HG03439 (cell line): Measurements from ENCODE around the gene UBE2U.
"Not testable (repeated sequence)": the region's sequence is repeated elsewhere in the genome, so short reads cannot be mapped to it uniquely, and the experiment has no call there.

Source experiments
- ATAC-seq: cut with Tn5 transposase; IDR thresholded peaks from one replicate; pipeline ENCODE4 v1.9.1; 2021; ENCODE audit warnings: mild to moderate bottlenecking, moderate library complexity; ENCODE audit not compliant: unreplicated experiment

The UBE2U gene

DNA sequence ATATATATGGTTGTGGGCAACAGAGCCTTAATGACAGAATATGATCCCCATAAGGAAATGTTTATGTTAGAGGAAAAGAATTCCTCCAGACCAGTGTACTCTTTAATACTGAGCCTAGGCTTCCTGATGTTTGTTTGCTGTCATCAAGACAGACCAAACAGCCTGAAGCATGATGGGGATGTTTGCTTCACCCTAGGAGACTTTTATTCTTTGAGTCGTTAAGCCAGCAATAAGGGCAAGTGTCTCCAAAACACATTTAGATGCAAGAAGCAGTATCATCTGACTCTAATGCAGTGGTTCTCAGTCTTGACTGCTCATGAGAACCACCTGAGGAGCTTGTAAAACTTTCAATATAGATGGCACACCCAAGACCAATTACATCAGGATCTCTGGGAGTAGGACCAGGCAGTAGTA, 33.1 kb downstream of the UBE2U start:
- ATAC-seq, result no peak

DNA sequence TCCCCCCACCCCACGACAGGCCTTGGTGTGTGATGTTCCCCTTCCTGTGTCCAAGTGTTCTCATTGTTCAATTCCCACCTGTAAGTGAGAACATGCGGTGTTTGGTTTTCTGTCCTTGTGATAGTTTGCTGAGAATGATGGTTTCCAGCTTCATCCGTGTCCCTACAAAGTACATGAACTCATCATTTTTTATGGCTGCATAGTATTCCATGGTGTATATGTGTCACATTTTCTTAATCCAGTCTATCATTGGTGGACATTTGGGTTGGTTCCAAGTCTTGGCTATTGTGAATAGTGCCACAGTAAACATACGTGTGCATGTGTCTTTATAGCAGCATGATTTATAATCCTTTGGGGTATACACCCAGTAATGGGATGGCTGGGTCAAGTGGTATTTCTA, 36.1 kb downstream of the UBE2U start:
- ATAC-seq, result not testable (repeated sequence)

DNA sequence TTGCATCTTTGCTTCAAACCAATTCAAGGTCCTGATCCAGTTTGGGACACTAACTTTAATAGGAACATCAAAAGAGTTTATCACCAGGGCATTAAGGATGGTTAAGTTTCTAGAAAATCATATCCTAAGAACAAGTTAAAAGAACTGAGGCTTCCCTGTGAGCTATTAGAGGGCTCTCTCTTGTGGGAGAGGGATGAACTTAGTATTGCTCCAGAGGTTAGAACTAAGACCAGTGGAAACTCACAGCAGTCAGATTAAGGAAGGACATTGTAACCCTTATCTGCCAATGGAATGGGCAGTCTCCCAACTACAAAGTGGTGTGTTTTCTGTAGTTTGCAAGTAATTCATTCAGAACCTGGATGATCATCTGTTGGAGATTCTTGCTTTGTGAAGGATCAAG, 36.8 kb downstream of the UBE2U start:
- no peak for ATAC-seq

DNA sequence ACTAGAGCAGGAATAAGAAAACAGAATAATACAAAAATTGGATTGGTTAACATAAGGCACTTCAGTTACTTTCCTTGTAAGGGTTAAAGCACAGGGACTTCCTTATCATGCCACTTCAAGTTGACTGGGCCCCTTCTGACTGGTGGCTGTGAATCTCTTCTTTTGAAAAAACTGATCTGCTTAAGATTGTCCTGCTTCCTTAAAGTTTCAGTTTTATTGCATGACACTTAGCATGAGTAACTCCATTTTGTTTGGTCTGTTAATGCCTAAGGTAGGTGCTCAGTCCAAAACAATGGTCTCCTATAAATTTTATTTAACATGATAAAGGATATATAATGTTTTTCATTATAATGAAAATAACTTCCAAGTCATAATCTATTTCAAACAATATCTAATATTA, 37.6 kb downstream of the UBE2U start:
- ATAC-seq, result no peak

DNA sequence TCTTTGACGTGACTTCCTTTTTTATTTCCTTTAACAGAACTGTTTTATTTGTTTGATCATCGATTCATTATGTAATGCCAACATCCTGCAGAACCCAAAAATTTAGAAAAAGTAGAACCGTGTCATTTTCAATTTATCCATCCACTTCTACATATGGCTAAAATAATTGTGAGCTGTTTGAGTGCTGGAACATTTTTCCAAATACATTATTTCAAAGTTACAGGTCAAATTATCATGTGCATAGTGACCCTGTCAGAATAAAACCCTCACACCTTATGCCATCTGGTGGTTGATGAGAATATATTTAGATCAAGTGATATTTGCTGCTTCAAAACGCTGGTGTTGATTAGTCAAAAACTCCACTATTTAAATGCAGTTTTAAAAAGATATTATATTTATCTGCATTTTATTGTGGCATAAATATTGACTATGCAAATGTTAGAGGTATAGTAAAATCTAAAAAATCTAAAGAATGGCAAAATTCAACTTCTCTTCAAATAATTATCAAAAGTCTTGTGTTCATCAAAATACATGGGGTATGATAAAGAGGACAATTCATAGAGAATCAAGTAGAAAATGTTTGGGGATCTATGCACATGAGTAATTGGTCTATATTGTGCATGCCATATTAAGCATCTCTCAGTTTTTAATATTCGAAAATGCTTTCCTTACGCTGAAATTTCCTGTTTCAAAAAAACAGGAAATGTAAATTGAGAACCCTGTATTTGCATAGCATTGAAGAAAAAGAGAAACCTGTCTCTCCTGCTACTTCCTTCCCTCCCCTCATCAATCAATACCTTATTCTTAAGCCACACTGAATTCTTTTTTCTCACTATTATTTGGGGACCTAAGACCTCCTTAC, 39.7 kb downstream of the UBE2U start:
- ATAC-seq, result no peak

DNA sequence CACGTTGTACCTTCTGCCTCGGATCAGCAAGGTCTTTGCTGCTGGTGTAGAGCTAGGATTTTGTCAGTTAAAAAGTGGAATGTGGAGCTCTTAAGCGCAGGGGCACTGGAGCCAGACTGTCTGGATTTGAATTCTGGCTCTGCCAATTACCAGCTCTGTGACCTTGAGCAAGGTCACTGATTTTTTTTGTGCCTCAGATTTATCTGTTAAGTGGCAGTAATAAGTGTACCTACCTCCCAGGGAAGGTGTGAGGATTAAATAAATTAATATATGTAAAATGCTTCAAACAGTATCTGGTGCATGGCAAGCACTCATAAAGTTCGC, 40.3 kb downstream of the UBE2U start:
- ATAC-seq, result no peak

DNA sequence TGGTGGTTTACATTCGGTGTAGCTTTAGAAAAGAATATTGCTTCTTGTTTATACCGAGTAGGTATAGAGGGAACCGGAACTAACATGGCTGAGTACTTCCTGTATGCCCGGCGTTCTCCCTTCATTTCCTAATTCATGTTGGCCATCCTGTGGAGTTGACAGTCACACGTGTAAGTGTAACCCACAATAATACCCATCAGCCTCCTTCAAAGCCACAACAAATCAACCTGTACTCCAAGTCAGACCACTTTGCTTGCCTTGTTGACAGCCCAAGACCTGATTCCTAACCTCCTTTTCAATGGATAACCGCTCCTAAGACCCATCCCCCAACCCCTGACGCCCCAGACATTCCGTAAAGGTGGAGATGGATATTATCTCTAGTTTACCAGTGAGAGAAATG, 42.1 kb downstream of the UBE2U start:
- no peak for ATAC-seq

DNA sequence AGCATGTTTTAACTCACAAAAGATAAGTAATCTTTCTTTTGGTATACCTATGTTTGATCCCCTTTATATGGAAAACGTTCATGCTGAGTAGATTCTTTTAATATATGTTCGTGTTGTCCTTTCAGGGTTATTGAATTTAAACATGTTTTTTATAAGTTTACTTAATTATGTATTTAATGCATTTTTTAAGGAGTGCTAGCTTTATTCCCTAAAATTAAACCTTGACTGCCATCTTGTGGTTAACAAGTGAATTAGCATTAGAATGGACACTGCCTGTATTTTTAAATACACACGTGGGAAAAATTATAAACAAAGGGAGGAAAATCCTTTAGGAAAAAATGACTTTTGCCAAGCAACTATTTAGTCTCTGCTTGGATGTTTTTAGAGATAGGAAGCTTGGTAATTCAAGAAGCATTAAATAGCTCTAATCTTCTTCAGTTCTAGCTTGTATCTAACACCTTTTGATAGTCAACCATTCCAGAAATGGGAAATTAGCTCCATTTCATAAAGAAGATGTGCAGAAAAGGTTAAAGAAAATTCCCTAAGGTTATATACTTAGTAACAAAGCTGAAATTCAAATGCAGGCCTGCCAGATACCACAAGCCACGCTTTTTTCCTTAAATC, 43.0 kb downstream of the UBE2U start:
- ATAC-seq, result no peak

DNA sequence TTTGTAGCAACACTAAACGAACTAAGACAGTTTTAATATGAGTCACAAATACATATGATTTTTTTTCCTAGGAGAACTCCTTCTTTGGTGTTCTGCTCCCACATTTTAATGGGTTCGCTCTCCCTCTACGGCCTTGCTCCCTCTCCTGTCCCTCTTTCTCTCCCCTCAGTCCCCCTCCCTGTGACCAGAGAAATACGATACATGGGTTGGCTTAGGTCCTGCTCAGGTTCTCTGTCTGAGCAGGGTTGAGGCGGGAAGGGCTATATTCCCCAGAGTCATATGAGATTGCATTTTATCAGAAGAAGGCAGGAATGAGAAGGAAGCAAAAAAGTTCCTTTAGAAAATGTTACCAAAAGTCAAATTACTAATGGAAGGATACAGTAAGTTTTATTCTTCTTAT, 44.6 kb downstream of the UBE2U start:
- no peak for ATAC-seq

DNA sequence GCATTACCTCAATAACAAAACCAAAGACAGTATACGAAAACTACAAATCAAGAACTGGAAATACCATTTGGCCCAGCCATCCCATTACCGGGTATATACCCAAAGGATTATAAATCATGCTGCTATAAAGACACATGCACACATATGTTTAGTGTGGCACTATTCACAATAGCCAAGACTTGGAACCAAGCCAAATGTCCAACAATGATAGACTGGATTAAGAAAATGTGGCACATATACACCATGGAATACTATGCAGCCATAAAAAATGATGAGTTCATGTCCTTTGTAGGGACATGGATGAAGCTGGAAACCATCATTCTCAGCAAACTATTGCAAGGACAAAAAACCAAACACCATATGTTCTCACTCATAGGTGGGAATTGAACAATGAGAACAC, 47.0 kb downstream of the UBE2U start:
- not testable (repeated sequence) for ATAC-seq

DNA sequence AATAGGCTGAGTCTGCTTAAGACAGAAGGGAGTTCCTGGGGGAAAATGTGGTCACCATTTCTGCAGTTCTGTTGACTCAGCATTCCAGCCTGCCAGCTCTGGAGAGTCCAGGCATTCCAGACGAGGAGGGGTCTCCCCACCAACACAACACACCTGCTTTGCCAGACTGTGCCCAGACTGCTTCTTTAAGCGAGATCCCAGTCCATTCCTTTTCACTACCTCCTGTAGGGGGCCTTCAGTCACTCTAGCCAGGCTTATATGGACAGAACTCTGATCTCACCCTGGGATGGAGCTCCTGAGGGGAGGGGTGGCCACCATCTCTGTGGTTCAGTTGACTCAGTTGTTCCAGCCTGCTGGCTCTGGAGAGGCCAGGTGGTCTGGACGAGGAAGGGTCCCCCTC, 48.5 kb downstream of the UBE2U start:
- no peak for ATAC-seq

DNA sequence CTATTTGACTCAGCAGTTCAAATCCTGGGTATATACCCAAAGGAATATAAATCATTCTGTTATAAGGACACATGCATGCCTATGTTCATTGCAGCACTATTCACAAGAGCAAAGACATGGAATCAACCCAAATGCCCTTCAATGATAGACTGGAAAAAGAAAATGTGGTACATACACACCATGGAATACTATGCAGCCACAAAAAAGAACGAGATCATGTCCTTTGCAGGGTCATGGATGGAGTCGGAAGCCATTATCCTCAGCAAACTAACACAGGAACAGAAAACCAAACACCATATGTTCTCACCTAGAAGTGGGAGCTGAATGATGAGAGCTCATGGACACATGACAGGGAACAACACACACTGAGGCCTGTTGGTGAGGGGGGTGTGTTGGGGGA, 53.8 kb downstream of the UBE2U start:
- ATAC-seq, result not testable (repeated sequence)

DNA sequence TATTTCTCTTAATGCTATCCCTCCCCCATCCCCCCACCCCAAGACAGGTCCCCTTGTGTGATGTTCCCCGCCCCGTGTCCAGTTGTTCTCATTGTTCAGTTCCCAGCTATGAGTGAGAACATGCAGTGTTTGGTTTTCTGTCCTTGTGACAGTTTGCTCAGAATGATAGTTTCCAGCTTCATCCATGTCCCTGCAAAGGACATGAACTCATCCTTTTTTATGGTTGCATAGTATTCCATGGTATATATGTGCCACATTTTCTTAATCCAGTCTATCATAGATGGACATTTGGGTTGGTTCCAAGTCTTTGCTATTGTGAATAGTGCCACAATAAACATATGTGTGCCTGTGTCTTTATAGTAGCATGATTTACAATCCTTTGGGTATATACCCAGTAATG, 55.0 kb downstream of the UBE2U start:
- ATAC-seq, result not testable (repeated sequence)

DNA sequence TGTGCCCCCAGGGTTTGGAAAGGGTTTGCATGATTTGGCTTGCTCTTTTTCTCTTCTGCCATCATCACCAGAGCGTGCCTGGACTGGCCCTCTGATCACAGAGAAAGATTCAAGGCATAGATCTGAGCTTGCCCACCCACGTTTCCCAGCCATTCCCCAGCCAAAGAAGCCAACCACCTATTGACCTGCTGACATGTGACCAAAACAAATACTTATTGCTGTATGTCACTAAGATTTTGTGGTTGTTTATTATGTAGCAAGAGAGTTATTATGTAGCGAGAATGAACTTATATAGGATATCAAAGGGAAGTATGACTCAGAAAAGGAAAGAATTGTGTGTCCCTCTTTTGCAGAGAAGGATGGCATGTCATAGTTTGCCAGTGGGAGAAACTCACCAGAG, 59.9 kb downstream of the UBE2U start:
- ATAC-seq, result no peak

DNA sequence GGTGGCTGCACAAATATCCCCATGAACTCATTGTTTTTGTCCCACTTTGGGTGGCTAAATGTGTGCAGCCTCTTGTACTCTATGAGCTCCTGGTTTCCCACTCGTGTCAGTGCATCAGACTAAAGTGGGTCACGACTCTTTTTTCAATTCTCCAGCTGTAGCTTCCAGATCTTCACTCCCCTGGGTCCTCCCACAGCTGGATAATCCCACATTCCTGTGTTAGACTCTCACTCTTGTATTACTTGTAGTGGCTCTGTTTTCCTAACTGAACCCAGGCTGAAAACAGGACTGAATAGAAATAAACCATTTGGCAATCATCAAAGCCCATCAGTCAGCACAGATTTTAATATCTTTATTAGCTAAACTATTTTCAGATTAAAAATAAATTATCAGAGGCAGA, 60.4 kb downstream of the UBE2U start:
- no peak for ATAC-seq

DNA sequence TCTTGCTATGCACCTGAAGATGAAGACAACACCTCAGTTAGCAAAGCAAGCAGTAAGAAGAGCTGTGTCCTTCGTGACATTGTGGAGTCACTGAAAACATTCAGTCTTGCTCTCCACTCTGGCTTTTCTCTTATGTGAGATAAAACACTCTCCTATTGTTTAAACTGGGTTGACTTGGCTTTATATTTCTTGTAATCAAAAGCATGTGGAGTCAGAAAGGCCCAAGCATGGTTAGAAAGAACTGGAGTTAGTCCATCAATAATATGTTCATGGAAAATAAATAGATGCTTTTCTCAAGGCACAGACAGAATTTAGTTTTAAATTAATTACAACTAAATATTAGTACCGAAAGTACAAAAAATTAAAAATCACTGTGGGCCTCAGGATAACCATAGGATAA, 61.7 kb downstream of the UBE2U start:
- no peak for ATAC-seq

DNA sequence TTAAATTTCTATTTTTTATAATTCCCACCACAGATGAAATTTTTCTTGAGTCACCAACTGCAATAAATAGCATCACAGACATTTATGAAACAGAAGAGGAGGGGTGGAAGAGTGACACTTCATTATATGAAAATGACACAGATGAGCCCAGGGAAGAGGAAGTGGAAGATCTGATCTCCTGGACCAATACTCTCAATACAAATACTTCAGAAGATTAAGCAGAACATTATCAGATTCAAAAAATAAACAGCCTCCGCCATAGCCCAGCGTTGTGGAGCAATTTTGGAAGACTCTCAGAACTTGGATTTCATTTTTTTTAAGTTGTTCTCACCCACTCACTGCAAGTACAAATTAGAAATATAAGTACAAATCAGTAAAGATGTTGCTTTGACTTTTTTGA, 63.6 kb downstream of the UBE2U start:
- no peak for ATAC-seq

DNA sequence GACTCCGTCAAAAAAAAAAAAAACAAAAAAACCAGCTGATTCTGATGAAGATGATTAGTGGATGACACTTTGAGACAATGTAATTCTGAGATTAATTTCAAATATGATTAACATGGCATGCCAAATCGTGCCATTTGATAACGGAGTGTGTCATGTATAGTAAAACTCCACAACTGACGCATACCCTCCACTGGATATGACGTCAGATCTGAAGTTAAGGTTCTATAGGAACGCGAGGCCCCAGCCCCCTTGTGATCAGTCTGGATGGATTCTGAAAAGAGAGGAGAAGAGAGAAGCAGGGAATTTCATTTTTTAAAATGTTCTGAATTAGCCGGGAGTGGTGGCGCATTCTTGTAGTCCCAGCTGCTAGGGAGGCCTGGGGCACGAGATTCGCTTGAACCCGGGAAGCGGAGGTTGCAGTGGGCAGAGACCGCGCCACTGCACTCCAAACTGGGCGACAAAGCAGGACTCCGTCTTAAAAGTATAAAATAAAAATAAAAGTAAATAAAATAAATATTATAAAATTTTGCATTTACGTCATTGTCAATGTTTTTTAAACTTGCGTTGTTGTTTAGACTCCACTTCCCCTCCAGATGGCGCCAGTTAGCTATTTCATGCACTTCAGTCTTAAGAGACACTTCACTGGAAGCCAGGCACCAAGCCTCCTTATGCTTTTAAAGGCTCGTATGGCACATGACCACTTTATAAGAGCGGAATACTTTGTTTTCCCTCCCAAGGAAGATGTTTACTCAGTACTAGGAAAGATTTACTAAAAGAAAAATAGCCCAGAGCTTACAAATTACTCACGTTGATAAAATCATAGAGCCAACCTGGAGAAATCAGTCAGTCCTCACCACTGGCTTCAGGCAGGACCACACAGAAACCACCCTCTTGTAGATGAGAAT, 65.5 kb downstream of the UBE2U start:
- ATAC-seq, result no peak

DNA sequence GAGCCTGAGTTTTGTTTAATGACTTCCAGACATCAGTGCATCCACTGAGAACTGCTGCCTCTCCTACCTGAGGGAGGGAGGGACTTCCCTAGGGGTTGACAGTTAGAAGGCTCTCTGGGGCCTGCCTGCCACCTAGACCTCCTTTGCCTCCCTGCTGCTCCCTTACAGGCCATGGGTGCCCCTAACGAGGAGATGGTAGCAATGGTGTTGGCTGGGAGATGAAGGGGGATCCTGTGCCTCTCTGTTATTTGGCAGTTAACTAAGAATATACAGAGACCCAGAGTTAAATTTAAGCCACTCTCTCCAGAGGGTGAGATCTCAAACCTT, 66.1 kb downstream of the UBE2U start:
- ATAC-seq, result no peak

DNA sequence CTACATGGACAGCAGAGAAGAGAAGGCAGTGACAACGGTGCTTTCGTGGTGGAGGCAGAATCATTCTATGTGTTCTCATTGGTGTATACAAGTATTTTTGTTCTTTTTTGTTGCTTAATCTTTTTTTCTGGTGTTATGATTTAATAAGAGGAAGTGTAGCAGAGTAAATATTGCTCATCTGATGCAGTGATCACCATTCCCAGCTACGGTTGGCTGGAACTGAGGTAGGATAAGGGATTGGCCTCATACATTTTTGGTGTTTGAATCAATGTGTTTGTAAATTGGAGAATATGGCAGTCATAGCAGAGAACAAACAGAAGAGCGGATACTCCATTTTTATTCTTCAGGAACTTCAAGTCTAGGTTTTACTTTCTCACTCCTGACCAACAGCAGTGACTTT, 76.6 kb downstream of the UBE2U start:
- ATAC-seq, result no peak

DNA sequence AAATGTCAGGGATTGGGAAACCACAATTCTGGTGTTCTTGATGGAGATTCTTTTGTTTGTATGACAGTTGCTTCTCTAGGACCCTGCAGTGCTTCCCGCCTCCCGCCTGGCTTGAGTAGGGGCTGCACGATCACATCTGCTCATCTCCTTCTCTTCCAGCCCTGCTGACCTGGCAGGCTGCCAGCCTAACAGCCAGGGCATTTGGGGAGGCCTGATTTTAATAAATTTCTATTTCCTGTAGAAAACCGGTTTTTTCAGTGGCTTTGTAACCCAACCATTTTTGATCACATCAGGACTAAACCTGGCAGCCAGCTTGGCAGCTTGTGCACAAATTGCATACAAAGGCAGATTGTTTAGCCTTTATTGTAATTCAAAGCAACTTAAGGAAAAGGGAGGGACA, 78.9 kb downstream of the UBE2U start:
- no peak for ATAC-seq

DNA sequence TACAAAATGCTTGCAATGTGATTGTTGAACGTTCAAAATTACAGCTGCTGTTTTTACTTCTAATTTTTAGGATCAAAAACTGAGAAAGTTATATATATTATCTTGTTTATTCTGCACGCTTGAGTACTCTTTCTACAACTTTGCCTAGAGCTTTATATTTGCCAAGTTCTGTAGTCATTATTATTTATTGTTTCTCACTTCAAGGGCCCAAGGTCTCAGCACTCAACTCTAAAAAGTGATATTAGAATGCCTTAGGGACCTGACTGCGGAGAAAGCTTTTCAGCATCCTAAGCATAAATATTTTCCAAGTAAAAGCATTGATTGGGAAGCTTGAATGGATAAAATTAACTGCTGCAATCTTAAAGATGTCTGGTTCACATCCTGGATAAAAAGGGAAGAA, 83.6 kb downstream of the UBE2U start:
- no peak for ATAC-seq
